ENCODE data around the gene PEF1.

The PEF1 gene

GRCh38 chr1:31679091-31679490 is 34.4 kb upstream of the PEF1 start:
- peak in 1 of 2 donors; percentile 15 for DNase-seq (ENCODE audit: low read depth in 2 of 2)
- H3K4me3 ChIP-seq (replicated peaks in 1 of 2; ENCODE audit: low read depth in 2 of 2, low read length in 2 of 2): no peak overlapping the region
- TF ChIP-seq, protein P1, sequence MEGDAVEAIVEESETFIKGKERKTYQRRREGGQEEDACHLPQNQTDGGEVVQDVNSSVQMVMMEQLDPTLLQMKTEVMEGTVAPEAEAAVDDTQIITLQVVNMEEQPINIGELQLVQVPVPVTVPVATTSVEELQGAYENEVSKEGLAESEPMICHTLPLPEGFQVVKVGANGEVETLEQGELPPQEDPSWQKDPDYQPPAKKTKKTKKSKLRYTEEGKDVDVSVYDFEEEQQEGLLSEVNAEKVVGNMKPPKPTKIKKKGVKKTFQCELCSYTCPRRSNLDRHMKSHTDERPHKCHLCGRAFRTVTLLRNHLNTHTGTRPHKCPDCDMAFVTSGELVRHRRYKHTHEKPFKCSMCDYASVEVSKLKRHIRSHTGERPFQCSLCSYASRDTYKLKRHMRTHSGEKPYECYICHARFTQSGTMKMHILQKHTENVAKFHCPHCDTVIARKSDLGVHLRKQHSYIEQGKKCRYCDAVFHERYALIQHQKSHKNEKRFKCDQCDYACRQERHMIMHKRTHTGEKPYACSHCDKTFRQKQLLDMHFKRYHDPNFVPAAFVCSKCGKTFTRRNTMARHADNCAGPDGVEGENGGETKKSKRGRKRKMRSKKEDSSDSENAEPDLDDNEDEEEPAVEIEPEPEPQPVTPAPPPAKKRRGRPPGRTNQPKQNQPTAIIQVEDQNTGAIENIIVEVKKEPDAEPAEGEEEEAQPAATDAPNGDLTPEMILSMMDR (IDR thresholded peaks at IDR 0.05; ENCODE audit: low read depth, low read length): no peak

DNA sequence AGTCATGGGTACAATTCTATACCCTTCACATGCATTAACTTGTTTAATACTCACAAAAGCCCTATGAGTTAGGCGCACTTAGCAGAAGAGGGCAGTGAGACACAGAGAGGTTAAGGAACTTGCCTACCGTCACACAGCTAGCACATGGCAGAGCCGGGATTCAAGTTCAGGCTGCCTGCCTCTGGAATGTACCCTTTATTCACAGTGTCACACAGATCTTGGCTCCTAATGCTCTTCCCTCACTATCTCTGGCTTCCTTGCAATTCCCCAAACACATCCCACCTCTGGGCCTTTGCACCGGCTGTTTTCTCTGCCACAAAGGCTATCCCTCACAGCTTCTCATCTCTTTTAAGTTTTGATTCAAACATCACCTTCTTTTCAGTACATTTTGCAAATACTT is 34.0 kb upstream of the PEF1 start:
- DNase-seq (ENCODE audit: low read depth in 2 of 2): no peak
- H3K4me3 ChIP-seq (replicated peaks in 1 of 2; ENCODE audit: low read depth in 2 of 2, low read length in 2 of 2): no peak overlapping the region
- TF ChIP-seq, protein P1 (IDR thresholded peaks at IDR 0.05; ENCODE audit: low read depth, low read length): no peak

DNA sequence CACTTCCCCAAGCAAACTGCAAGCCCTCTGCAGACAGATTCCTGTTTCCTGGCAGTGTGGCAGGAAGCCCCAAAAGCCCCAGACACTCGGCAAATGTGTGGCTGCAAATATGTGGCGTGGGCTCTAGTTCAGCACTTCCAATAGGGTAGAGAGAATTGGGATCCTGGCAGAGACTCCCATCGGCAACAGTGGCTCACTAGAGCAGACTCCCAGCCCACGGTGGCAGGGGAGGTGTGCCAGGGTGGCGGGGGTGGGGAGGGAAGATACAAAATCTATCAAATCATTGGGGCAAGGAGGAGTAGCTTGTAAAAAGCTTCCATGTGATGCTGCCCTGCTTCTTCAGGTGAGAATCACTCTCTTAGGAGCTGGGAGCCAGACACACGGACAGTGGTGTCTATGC is 33.3 kb upstream of the PEF1 start:
- no peak overlapping the region for H3K4me3 ChIP-seq (replicated peaks in 1 of 2; ENCODE audit: low read depth in 2 of 2, low read length in 2 of 2)

DNA sequence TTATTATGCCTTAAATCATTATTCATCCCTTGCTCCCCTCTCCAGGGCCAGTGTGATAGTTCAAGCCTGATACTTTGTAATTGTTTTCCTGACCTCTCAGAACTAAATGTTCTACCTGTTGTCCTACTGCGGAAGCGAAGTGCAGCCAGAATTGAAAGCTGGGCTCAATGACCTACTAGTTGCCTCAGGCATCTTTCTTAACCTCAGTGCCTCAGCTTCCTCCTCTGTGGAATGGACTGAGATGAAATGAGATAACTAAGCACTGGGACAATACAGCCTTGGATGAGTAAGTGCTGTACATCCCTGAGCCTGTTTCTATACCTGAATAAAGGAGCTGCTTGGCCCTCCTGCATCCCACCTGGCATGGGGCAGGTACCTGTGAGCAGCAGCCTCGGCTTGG is 32.7 kb upstream of the PEF1 start:
- no peak for DNase-seq (ENCODE audit: low read depth in 2 of 2)
- H3K4me3 ChIP-seq (replicated peaks in 1 of 2; ENCODE audit: low read depth in 2 of 2, low read length in 2 of 2): no peak overlapping the region
- TF ChIP-seq, protein P1 (IDR thresholded peaks at IDR 0.05; ENCODE audit: low read depth, low read length): no peak

More for the DNA sequence above, 33.3 kb upstream of the PEF1 start:
- TF ChIP-seq, protein P1 (IDR thresholded peaks at IDR 0.05; ENCODE audit: low read depth, low read length): no peak
- DNase-seq (ENCODE audit: low read depth in 2 of 2): no peak

- TF ChIP-seq, protein P1 (IDR thresholded peaks at IDR 0.05; ENCODE audit: low read depth, low read length): no peak
- no peak overlapping the region for H3K4me3 ChIP-seq (replicated peaks in 1 of 2; ENCODE audit: low read depth in 2 of 2, low read length in 2 of 2)
- no peak for DNase-seq (ENCODE audit: low read depth in 2 of 2)
These were observed 31.1 kb upstream of the PEF1 start for GRCh38 chr1:31675756-31676155.

- H3K4me3 ChIP-seq (replicated peaks in 1 of 2; ENCODE audit: low read depth in 2 of 2, low read length in 2 of 2): no peak overlapping the region
- TF ChIP-seq, protein P1 (IDR thresholded peaks at IDR 0.05; ENCODE audit: low read depth, low read length): no peak
- DNase-seq (ENCODE audit: low read depth in 2 of 2): no peak
These were observed 30.5 kb upstream of the PEF1 start for GRCh38 chr1:31675161-31675560.

DNA sequence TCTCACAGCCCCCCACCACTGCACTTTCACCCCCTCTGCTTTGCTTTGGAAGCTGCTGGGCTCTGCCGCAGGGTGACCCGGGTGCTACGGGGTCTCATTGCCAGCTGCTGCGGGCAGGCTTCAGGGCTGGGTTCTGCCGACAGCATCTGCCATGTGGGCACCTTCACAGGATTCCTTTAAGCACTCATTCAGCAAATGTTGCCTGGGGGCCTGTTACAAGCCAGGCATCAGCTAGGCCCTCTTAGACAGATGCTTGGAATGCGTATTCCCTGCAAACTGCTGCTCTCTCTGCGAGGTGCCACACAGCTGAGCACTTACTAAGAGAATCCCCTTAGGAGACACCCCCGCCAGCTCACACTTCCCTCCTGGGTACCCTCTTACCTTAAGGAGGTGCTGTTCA is 29.9 kb upstream of the PEF1 start:
- TF ChIP-seq, protein P1 (IDR thresholded peaks at IDR 0.05; ENCODE audit: low read depth, low read length): no peak
- no peak for DNase-seq (ENCODE audit: low read depth in 2 of 2)
- no peak overlapping the region for H3K4me3 ChIP-seq (replicated peaks in 1 of 2; ENCODE audit: low read depth in 2 of 2, low read length in 2 of 2)
